B cell (primary cell): Measurements from ENCODE around the gene TUBAL3.

Experiments used
- CTCF ChIP-seq: fragments of 200-600 bp; IDR thresholded peaks from one replicate; pipeline ENCODE4 v1.8.0; 2022; ENCODE audit warnings: antibody characterized with exemption, mild to moderate bottlenecking
- EZH2 ChIP-seq: IDR thresholded peaks from 2 replicates; pipeline ENCODE4 v1.6.1; 2012; ENCODE audit warnings: borderline replicate concordance, low read depth, mild to moderate bottlenecking, moderate library complexity, low read length; ENCODE audit not compliant: insufficient read depth, poor library complexity, severe bottlenecking

GRCh38 chr10:5391790-5392189 lies 12.8 kb downstream of the TUBAL3 start:
- TF ChIP-seq CTCF (no peak), EZH2 (no peak)
